ENCODE data around the gene IWS1.

IWS1 gene

DNA sequence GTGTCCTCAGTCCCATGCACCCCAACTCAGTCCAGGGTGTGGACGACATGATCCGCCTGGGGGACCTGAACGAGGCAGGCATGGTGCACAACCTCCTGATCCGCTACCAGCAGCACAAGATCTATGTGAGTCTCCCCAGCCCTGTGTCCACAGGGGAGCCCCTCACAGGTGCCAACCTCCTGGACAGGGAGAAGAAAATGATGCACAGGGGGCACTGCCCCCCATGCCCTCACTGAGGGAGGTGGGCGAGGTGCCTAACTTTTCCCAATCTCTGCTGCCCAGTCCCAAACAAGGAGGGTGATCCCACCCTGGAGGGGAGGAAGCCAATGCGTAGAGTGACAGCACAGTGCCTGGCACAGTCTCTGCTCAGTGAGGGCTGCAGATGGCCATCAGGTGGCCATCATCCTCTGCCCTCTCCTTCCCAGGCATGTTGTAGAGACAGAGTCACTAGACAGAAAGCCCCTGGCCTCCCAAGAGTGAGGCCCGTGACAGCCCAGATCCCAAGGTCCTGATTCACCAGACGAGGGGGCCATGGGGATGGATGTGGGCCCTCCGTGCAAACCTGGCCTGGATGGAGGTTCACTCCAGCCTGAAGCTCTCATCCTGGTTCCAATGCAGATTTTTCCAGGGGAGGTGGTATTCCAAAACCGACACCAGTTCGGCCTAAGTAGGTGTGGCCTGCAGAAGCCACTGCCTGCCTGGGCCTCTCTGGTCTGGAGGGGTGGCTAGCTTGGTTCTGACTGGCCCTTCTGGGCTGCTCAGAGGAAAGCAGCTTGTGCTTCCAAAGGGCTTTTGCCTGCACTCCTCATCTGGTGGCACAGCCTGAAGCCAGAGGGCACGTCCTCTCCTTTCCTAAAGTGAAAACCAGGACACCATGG, 39.2 kb upstream of the IWS1 start:
- TF ChIP-seq SIN3A (IDR thresholded peaks at IDR 0.05; ENCODE audit: borderline replicate concordance, insufficient read depth, low read length): no peak

DNA sequence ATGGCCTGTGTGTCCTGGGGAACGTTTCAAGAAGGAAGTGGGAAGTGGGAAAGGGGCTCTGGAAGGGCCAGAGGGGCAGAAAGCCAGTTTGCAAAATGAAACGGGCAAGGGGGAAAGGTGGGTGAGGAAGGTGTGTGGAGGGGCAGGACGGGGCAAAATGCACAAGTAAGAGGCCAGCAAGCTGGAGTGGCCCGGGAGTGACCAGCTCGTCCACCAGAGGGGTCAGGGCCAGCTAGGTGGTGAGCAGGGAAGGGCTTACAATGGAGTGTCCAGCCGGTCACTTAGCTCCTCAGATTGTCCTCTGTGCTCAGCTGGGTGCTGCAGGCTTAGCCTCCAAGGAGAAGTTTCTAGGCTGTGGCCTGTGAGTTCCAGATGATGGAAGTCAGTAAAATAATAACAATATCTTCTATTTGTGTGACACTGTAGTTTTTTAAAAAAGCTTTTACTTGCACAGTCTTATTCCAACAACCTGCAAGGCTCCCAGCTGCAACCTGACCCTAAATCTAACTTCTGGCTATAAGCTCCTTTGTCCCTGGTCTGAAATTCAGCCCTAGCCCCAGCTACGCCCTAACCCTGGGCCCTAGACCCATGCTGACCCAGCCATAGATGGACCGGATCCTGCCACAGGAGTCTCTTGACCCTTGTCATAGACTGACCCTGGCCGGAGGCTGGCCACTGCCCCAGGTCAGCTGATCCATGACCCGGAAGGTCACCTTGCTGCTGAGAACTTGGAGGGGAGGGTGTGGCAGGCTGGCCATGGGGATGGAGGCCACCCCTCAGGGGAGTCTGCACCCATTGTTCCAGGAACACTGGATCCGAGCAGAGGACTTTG, 38.4 kb upstream of the IWS1 start:
- TF ChIP-seq POLR2AphosphoS5 (IDR thresholded peaks at IDR 0.05; ENCODE audit: low read depth, low read length): no peak
- no peak for TF ChIP-seq FOXP2 (optimal IDR thresholded peaks at IDR 0.05; ENCODE audit: borderline replicate concordance, extremely low read depth, extremely low read length, insufficient read depth)
- TF ChIP-seq, protein P1, sequence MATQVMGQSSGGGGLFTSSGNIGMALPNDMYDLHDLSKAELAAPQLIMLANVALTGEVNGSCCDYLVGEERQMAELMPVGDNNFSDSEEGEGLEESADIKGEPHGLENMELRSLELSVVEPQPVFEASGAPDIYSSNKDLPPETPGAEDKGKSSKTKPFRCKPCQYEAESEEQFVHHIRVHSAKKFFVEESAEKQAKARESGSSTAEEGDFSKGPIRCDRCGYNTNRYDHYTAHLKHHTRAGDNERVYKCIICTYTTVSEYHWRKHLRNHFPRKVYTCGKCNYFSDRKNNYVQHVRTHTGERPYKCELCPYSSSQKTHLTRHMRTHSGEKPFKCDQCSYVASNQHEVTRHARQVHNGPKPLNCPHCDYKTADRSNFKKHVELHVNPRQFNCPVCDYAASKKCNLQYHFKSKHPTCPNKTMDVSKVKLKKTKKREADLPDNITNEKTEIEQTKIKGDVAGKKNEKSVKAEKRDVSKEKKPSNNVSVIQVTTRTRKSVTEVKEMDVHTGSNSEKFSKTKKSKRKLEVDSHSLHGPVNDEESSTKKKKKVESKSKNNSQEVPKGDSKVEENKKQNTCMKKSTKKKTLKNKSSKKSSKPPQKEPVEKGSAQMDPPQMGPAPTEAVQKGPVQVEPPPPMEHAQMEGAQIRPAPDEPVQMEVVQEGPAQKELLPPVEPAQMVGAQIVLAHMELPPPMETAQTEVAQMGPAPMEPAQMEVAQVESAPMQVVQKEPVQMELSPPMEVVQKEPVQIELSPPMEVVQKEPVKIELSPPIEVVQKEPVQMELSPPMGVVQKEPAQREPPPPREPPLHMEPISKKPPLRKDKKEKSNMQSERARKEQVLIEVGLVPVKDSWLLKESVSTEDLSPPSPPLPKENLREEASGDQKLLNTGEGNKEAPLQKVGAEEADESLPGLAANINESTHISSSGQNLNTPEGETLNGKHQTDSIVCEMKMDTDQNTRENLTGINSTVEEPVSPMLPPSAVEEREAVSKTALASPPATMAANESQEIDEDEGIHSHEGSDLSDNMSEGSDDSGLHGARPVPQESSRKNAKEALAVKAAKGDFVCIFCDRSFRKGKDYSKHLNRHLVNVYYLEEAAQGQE (IDR thresholded peaks at IDR 0.05; ENCODE audit: insufficient read depth in 1 of 2, low read depth in 2 of 2, low read length in 2 of 2): no peak
- TF ChIP-seq SIN3A (IDR thresholded peaks at IDR 0.05; ENCODE audit: borderline replicate concordance, insufficient read depth, low read length): no peak
- no peak for TF ChIP-seq TAF1 (IDR thresholded peaks at IDR 0.05; ENCODE audit: borderline replicate concordance, insufficient read depth, low read length)

DNA sequence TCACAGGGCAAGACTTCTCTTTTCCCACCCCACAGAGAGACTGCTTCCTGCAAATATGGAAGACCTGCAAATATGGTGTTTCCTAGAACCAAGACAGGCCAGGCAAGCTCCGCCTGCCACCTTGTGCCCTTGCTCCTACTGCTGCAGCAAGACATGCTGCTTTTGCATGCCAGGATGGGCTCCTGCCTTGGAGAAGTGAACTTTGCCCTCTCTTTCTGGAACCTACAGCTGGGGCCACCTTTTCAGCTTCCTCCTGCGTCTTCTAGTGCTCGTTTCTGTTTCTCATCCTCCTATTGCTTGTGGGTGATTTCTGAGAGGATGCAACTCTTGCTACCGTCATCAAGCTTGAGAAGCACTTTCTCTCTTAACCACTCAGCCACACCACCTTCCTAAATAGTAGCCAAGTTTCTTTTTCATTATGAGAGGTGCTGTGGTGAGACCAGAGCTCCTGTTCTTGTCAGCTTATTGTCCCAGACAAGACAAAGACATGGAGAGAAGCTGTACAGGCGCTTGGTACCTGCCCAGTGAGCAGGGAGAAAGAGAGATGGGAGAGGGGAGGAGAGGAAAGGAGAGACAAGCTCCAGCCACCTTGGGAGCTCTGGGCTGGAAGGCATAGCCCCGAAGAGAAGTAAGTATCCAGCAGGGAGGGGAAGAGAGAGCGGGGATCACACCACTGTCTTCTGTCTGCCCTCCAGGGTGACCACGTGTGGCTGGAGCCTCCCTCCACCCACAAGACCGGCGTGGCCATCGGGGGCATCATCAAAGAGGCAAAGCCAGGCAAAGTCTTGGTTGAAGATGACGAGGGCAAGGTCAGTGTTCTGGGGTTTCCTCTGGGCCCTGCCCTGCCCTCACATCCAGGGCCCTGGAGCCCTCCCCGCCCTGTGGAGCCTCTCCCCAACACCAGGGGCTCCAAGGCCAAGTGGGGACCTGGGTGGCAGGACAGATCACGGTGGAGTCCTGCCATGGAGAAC, 37.5 kb upstream of the IWS1 start:
- no peak for TF ChIP-seq TAF1 (IDR thresholded peaks at IDR 0.05; ENCODE audit: borderline replicate concordance, insufficient read depth, low read length)
- no peak for TF ChIP-seq SIN3A (IDR thresholded peaks at IDR 0.05; ENCODE audit: borderline replicate concordance, insufficient read depth, low read length)
- no peak for TF ChIP-seq POLR2AphosphoS5 (IDR thresholded peaks at IDR 0.05; ENCODE audit: low read depth, low read length)
- TF ChIP-seq FOXP2 (optimal IDR thresholded peaks at IDR 0.05; ENCODE audit: borderline replicate concordance, extremely low read depth, extremely low read length, insufficient read depth): no peak
- TF ChIP-seq, protein P1 (IDR thresholded peaks at IDR 0.05; ENCODE audit: insufficient read depth in 1 of 2, low read depth in 2 of 2, low read length in 2 of 2): no peak

DNA sequence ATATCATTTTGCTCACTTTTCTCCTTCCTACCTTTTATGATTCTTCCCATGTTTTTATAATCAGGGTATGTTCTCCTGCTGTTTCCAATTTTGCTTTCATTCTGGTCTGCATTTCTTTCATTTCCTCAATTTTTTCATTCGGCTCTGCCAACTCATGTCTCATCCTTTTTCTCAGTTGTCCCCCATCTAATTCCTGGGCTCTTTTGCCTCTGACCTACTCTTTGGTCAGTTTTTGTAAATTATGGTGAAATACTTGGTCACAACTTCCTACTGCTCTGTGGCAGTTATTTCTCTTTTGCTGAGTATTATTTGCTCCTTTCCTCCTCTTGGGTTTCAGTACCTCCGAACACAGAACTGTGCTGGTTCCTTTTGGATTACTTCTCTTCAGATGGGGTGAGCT, 36.6 kb upstream of the IWS1 start:
- TF ChIP-seq FOXP2 (optimal IDR thresholded peaks at IDR 0.05; ENCODE audit: borderline replicate concordance, extremely low read depth, extremely low read length, insufficient read depth): no peak
- no peak for TF ChIP-seq POLR2AphosphoS5 (IDR thresholded peaks at IDR 0.05; ENCODE audit: low read depth, low read length)
- TF ChIP-seq, protein P1 (IDR thresholded peaks at IDR 0.05; ENCODE audit: insufficient read depth in 1 of 2, low read depth in 2 of 2, low read length in 2 of 2): no peak

DNA sequence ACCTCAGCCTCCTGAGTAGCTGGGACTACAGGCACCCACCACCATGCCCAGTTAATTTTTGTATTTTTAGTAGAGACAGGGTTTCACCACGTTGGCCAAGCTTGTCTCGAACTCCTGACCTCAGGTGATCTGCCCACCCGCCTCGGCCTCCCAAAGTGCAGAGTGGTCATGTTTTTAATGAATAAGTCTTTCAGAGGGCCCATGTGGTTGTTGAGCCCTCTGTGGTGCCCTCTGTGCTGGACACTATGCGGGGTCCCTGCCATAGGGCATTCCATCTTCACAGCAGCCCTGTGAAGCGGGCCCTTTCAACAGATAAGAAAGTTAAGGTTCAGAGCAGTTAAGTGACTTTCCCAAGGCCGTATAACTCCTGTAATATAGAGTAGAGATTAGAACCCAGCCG, 35.1 kb upstream of the IWS1 start:
- TF ChIP-seq TAF1 (IDR thresholded peaks at IDR 0.05; ENCODE audit: borderline replicate concordance, insufficient read depth, low read length): no peak
- no peak for TF ChIP-seq FOXP2 (optimal IDR thresholded peaks at IDR 0.05; ENCODE audit: borderline replicate concordance, extremely low read depth, extremely low read length, insufficient read depth)
- no peak for TF ChIP-seq POLR2AphosphoS5 (IDR thresholded peaks at IDR 0.05; ENCODE audit: low read depth, low read length)
- TF ChIP-seq SIN3A (IDR thresholded peaks at IDR 0.05; ENCODE audit: borderline replicate concordance, insufficient read depth, low read length): no peak
- TF ChIP-seq, protein P1 (IDR thresholded peaks at IDR 0.05; ENCODE audit: insufficient read depth in 1 of 2, low read depth in 2 of 2, low read length in 2 of 2): no peak

All from PFSK-1 (cell line).